Measurements from ENCODE around the gene MTCL3.

Gene MTCL3

DNA sequence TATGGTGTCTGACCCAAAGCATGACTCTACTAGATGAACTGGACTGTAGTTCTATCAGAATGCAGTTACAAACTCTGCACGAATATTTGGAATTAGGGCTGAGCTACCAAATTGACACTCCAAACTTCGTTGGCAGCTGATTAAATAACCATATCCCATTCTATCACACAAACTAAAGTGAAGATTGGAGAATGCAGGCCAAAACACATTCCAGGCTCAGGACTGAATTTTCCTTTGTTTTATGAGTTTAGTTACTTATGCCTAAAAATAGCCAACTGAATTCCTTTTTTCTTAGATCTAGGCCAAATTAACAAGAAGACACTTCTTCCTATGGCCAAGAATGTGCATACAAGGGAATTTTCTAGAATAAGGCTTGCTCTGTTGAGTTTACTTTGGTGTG is 50.2 kb downstream of the MTCL3 start:
- no peak for DNase-seq (ENCODE audit: low read depth)

DNA sequence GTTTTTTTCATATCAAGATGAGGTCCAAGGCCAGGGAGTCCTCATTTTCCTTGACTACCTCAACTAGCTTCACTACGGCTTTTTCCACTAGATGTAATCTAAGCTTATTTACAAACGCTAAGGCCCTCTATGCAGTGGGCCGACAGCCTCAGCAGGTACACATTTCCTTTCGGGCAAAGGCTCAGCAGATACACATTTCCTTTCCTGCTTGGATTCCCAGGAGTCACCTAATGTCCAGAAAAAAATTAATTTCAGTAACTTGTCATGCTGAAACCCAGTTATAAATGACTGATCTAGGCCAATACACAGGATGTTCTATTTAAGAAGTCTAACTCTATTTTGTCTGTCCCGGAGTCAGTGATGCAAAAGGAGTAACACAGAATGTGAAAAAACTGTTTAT is 52.7 kb downstream of the MTCL3 start:
- no peak for DNase-seq (ENCODE audit: low read depth)

DNA sequence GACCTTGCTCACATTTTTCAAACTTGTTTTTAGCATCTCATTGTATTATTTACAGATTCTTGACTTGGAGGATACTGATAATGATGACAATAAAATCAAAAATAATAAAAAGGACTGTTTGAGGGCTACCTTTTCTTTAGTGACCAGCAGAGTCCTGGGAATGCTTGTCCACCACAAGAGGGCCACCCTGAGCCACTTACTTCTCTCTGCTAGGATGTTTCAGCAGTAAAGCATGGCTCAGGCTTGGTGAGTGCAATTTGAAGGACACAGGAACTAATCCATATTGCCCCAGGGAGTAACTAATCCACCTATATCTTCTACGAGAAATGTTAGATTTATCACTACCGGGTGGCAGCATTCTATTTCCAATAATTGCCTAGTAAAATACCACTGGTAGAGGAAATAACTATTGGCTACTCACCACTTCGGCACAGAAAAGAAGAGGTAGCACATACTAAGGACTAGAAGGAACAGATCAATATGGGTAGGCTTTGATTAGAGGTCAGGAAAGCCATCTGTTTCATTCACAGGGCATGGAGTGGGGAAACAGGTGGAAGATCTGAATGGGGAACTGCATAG is 54.2 kb downstream of the MTCL3 start:
- peak; percentile 27 for DNase-seq (ENCODE audit: low read depth)

GRCh38 chr6:127464161-127464880 is 54.8 kb downstream of the MTCL3 start:
- DNase-seq (ENCODE audit: low read depth), result no peak

DNA sequence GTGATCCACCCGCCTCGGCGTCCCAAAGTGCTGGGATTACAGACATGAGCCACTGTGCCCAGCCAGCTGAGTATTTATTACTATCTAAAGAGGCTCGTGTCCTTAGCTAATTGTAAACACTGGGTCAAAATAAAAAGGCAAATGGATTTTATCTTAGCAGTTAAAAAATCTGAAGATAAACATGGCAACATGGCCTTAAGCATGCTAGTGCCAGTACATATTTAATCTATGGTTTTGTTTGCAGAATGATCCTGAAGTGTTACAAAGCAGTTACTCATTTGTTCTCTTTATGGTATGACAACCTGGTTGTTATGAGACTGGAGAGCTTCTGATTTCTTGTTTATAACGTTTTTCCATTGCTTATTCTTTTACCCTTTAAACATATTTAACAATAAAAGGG is 56.1 kb downstream of the MTCL3 start:
- DNase-seq (ENCODE audit: low read depth), result no peak

DNA sequence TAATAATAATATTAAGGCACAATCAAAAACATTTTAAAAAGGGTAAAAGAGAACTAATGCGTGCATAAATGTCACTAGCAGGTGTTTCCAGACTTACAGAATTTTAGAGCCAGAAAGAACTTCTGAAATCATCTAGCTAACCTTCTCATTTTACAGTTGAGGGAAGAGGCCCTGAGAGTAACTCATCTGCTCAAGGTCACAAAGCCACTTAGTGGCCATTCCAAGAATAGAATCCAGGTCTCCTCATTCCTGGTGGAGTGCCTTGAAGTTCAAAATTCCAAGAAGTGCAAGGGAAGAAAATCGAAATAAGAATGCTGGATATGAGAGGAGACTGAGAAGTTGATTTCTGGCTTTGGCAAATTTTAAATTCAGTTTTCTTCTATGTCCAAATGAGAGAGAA is 56.8 kb downstream of the MTCL3 start:
- no peak for DNase-seq (ENCODE audit: low read depth)

DNA sequence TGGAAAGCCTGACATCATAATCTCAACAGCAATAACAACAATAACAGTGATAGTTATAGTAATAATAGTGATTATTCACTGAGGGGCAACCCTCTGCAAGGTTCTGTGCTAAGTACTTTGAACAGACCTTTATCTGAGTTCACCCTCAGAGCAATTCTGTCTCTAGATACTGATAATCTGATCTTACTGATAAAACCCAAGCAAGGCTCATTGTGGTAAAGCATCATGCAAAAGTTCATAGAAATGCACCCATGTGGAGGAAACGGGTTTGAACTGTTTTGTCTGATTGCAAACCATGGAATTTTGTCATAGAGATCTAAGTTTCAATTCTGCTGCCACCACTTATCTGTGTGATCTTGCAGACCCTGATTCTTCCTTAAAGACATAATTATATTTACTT is 58.7 kb downstream of the MTCL3 start:
- no peak for DNase-seq (ENCODE audit: low read depth)

- DNase-seq (ENCODE audit: low read depth), result no peak
Measured at GRCh38 chr6:127459231-127459641, 59.9 kb downstream of the MTCL3 start, which contains the start of gene KIAA0408. Gene KIAA0408, minus strand, starts transcription at chr6:127459389. Its CDS starts 5,408 bp downstream, at chr6:127453981.

- DNase-seq (ENCODE audit: low read depth), result no peak
Measured at GRCh38 chr6:127458817-127459216, 60.3 kb downstream of the MTCL3 start.

DNA sequence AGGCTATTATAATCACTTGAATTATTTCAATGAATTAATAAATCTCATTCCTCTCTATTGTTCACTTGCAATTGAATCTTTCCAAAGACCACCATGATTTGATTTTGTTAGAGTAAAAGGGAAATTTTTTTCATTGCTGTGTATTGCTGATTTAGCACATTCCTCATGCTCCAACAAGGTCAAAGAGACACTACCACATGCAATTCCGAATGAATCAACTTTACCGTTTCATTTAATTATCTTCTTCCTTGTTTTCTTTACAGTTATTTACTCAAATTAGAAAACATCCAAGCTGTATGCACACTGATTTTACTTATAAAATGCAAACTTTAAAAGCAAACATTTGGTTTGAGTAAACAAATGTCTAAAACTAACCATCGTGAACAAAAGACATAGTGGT is 60.9 kb downstream of the MTCL3 start:
- no peak for DNase-seq (ENCODE audit: low read depth)

DNA sequence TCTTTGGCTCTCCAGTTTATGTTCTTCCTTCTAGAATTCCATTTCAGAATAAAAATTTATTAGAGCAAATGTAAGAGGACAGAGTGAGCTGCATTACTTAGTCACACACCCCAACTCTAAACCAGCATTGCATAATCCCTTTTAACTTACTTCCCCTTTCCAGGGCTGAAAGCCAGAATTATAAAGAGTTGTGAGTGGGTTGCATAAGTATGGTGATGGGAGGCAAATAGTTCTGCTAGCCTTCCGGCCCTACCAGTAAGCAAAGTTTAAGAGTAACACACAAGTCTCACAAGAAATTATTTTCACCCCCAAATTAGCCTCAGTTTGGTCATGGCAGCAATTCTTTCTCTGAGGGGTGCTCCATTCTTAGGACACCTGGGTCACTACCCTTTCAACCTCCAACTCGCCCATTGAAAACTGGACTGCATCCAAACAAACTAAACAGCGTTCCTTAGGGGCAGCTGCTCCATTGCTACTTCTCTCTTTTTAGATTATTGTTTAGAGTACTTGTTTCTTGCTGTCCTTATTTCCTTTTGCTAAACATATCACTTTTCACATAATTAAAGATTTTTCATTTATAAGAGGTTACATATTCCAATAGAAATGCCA is 61.6 kb downstream of the MTCL3 start:
- DNase-seq (ENCODE audit: low read depth), result no peak

DNA sequence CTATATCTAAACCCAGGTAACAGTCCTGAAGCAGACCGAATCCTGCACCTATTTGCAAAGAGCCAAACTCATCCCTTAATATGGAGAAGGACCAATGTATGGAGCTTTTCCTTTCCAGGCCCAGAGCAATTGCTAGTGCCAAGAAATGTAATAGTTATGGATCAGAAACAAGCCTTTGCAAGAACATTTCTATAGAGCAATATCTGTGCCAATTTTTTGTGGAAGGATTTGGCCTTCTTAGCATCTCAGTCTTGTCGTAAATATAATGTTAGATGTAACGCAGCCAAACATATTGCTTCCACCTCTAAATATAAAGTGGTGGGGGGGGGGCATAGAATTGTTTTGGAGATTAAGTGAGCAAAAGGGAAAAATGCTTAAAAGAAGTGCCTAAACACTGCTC is 62.7 kb downstream of the MTCL3 start:
- DNase-seq (ENCODE audit: low read depth), result no peak

- no peak for DNase-seq (ENCODE audit: low read depth)
Measured at GRCh38 chr6:127453845-127454619, 65.1 kb downstream of the MTCL3 start.

GRCh38 chr6:127452803-127453202 is 66.3 kb downstream of the MTCL3 start:
- no peak for DNase-seq (ENCODE audit: low read depth)

DNA sequence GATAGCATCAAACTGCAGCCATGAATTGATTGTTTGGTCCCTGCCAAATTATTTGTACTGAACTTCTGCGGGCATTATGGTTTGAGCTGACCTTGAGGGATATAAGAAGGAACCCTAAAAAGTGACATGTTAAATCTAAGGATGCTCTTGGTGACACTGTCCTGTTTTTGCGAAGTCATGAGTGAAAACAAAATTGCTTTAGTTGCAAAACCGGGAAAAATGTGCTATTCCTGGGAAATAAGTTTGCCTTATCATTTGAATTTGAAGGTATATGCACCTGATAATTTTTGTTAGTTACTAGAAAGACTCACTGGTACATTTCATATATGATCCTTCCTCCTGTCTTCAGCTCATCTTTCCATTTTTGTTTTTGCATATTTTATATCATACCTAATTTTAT is 67.7 kb downstream of the MTCL3 start:
- DNase-seq (ENCODE audit: low read depth), result no peak

GRCh38 chr6:127447780-127448179 is 71.4 kb downstream of the MTCL3 start:
- no peak for DNase-seq (ENCODE audit: low read depth)

DNA sequence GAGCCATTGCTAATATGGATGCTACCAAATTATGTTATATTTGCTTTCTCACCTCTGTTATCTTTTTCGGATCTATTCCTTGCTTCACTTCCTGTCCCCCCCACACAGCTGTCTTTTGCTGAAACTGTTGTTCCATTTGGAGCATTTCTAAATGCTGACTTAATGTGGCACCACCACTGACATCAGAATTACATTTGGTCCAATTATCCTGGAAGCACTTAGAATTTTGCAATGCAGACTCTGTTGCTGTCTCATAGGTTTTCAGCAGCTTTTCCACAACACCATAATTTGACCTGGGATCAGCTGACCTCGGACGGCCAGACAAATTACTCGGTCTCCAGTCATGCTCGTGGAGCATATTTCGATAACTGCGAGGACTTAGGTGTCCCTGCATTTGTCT is 72.8 kb downstream of the MTCL3 start:
- no peak for DNase-seq (ENCODE audit: low read depth)

DNA sequence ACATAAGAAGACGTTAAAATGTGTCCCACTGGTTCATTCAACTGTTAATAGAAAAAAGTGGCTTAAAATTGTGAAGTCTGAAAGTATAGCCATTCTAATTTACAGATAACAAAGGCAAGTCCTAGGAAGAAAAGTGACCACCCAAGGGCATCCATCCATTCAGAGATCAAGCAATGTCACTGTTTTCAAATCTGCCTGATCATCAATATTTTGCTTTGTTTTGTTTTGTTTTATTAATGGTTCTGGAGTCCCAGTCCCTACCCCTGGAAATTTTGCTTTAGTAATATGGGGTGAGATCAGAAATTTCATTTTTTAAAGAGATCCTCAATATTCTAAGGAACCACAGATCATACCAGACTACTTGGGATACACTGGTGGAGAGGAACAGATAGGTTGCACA is 77.3 kb downstream of the MTCL3 start:
- no peak for DNase-seq (ENCODE audit: low read depth)

DNA sequence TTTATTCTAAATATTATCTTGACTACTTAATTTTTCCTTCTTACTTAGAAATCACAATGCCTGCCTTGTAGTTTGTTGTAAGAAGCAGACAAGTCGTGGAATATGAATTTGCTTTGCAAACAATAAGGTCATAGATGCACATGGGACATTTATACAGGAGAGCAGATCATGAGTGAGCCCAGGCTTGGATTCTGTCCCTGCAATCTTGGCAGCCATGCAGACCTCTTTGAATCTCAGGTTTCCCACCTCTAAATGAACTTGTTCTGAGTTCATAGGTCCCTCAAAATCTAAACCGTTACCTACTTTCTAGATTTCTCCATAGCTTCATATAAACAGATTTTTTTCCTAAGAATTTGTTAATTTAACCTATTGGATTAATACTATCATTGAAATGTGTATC is 79.4 kb downstream of the MTCL3 start:
- DNase-seq (ENCODE audit: low read depth), result no peak

DNA sequence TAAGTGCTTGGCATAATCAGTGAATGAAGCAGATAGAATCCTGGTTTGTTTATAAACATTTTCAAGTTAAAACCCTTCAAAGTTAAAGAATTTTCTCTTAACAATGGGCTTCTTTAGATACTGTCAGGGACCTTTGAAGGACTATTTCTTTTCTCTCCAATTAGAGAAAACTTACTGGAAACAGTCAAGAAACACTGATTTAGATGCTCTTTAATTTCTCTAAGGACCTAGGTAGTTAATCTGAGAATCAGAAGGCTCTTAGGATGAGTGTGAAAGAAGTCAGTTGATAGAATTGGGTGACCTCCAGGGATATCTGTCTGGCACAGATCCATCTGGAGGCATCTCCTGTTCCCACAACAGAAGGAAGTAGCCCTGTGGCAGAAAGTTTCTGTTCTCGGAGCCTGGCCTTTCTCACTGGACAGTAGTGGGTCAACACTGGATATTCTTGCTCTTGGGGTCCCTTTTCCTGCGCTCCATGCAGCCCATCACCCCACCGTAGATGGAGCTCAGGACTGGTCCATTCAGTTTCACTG is 82.5 kb downstream of the MTCL3 start:
- no peak for DNase-seq (ENCODE audit: low read depth)

GRCh38 chr6:127435626-127436220 is 83.4 kb downstream of the MTCL3 start:
- no peak for DNase-seq (ENCODE audit: low read depth)

- DNase-seq (ENCODE audit: low read depth), result no peak
Measured at GRCh38 chr6:127434651-127435050, 84.5 kb downstream of the MTCL3 start.

Data from activated gamma-delta T cell treated with anti-CD3 and anti-CD28 coated beads, Interleukin-2, amount 50 U/mL, for 16 hours (primary cell).